CD8-positive, alpha-beta memory T cell (primary cell): ENCODE results near the gene TNFRSF8. TPM values are rescaled to one million over a fixed set of nuclear protein-coding genes. Genes with fewer than 3 reads are reported as not detected.
A peak's percentile ranks its signal among the peaks of the same experiment; 100 is the strongest.

Source experiments
- CTCF ChIA-PET: fragments of 350-600 bp; sonication (Branson Sonifier 250); formaldehyde crosslinking; loops from one replicate; lab custom pipeline; 2021; ENCODE audit warnings: antibody characterized with exemption; lab: Charles Lee
- POLR2A ChIA-PET: fragments of 350-600 bp; sonication (Branson Sonifier 250); formaldehyde crosslinking; loops from one replicate; lab custom pipeline; 2021; ENCODE audit warnings: antibody characterized with exemption; lab: Charles Lee
- DNase-seq, 5 donors: peaks; one replicate each; pipeline versions ENCODE4 v3.0.0 to v3.0.0-alpha.2; 2020 to 2022; ENCODE audit warnings: mixed read lengths in 1 of 5
- H3K27ac ChIP-seq: one replicate; pipeline ENCODE4 v1.7.0; 2013; ENCODE audit warnings: low read depth, mild to moderate bottlenecking, low read length, moderate library complexity
- H3K27me3 ChIP-seq: 2 replicates; pipeline ENCODE4 v1.7.0; 2013; ENCODE audit warnings: low read length, mild to moderate bottlenecking; ENCODE audit not compliant: insufficient read depth, poor library complexity, severe bottlenecking
- H3K36me3 ChIP-seq: 2 replicates; pipeline ENCODE4 v1.7.0; 2013; ENCODE audit warnings: mild to moderate bottlenecking, low read length, moderate library complexity; ENCODE audit not compliant: insufficient read depth
- H3K4me1 ChIP-seq: 2 replicates; pipeline ENCODE4 v1.7.0; 2013; ENCODE audit warnings: mild to moderate bottlenecking, low read length, moderate library complexity; ENCODE audit not compliant: insufficient read depth
- H3K4me3 ChIP-seq: 2 replicates; pipeline ENCODE4 v1.7.0; 2013; ENCODE audit warnings: mild to moderate bottlenecking, low read length
- H3K9me3 ChIP-seq: 2 replicates; pipeline ENCODE4 v1.7.0; 2013; ENCODE audit warnings: mild to moderate bottlenecking, low read length
- H3K27ac Mint-ChIP-seq, 8 donors: one replicate each; pipeline ENCODE4 v1.8.0; 2020 to 2021; ENCODE audit warnings: mixed read lengths in 8 of 8, mild to moderate bottlenecking in 6 of 8, inconsistent platforms in 3 of 8, moderate library complexity in 3 of 8
- H3K27me3 Mint-ChIP-seq, 2 donors: one replicate each; pipeline ENCODE4 v1.8.0; 2020 to 2021; ENCODE audit warnings: mixed read lengths in 2 of 2, mild to moderate bottlenecking in 1 of 2, moderate library complexity in 1 of 2
- H3K36me3 Mint-ChIP-seq, 3 donors: one replicate each; pipeline ENCODE4 v1.8.0; 2020 to 2021; ENCODE audit warnings: mixed read lengths in 3 of 3, inconsistent platforms in 1 of 3, mild to moderate bottlenecking in 1 of 3
- H3K4me1 Mint-ChIP-seq, 3 donors: one replicate each; pipeline ENCODE4 v1.8.0; 2020 to 2021; ENCODE audit warnings: mixed read lengths in 3 of 3, inconsistent platforms in 1 of 3, mild to moderate bottlenecking in 1 of 3
- H3K4me3 Mint-ChIP-seq, 7 donors: one replicate each; pipeline ENCODE4 v1.8.0; 2020 to 2021; ENCODE audit warnings: mixed read lengths in 7 of 7, mild to moderate bottlenecking in 6 of 7, moderate library complexity in 4 of 7, inconsistent platforms in 2 of 7
- H3K9me3 Mint-ChIP-seq, 5 donors: one replicate each; pipeline ENCODE4 v1.8.0; 2020 to 2022; ENCODE audit warnings: mixed read lengths in 5 of 5, mild to moderate bottlenecking in 3 of 5, moderate library complexity in 2 of 5, inconsistent platforms in 1 of 5
- polyA plus RNA-seq: library from polyadenylated mRNA; unstranded; fragments of 300-500 nt; fragmentation: Illumina TruSeq; gene quantifications from one replicate; pipeline ENCODE4 v1.2.3, GENCODE V29; 2021
- total RNA-seq, 2 experiments: library from RNA; stranded (reverse); gene quantifications; one replicate each; pipeline ENCODE4 v1.2.3, GENCODE V29; 2021

TNFRSF8 gene
- total and polyA plus RNA-seq, 3 experiments from 2014 or later: 1.5 to 1.9 TPM; not detected in 1

- H3K27me3 ChIP-seq: no peaks in the 10 kb centered on the region
- H3K27ac ChIP-seq: no peak overlapping the region
- ChIA-PET POLR2A (no interaction called here), CTCF (interaction anchor here (1.4 to 7.2 kb wide), 4 partner anchors 14 to 58 kb away, joined by 3 to 50 read pairs (median 4); no protein-coding TSS in a partner anchor)
- Mint-ChIP-seq H3K27me3 (peaks cover 0 to 4% of the 10 kb centered on the region in 2 donors), H3K27ac (peak overlapping the region in 7 of 8 donors; percentile 85 to 100 (median 93)), H3K4me3 (peak overlapping the region in 1 of 7 donors; percentile 70), H3K36me3 (peaks cover 0 to 40% (median 0%) of the 10 kb centered on the region in 3 donors), H3K4me1 (peaks cover 80 to 94% (median 82%) of the 10 kb centered on the region in 3 donors), H3K9me3 (no peaks in the 10 kb centered on the region)
- peaks cover 74% of the 10 kb centered on the region for H3K4me1 ChIP-seq
- no peaks in the 10 kb centered on the region for H3K36me3 ChIP-seq
- H3K9me3 ChIP-seq: no peaks in the 10 kb centered on the region
- no peak overlapping the region for H3K4me3 ChIP-seq
- DNase-seq: no peak
Measured at GRCh38 chr1:12181568-12181967, 118.5 kb downstream of the TNFRSF8 start.

GRCh38 chr1:12182410-12182984, 119.4 kb downstream of the TNFRSF8 start:
- Histone ChIP-seq H3K27ac (no peak overlapping the region), H3K27me3 (no peaks in the 10 kb centered on the region), H3K9me3 (no peaks in the 10 kb centered on the region), H3K36me3 (no peaks in the 10 kb centered on the region), H3K4me3 (no peak overlapping the region), H3K4me1 (peaks cover 67% of the 10 kb centered on the region)
- ChIA-PET CTCF (interaction anchor here (1.4 to 7.2 kb wide), 4 partner anchors 26 to 59 kb away, joined by 4 to 50 read pairs (median 6); no protein-coding TSS in a partner anchor), POLR2A (interaction anchor here (0.9 kb wide), 1 partner anchor 9 kb away, joined by 3 read pairs; no protein-coding TSS in a partner anchor)
- no peak for DNase-seq
- Mint-ChIP-seq H3K36me3 (peaks cover 0 to 44% (median 0%) of the 10 kb centered on the region in 3 donors), H3K9me3 (no peaks in the 10 kb centered on the region), H3K27ac (peak overlapping the region; percentile 78 to 100 (median 92)), H3K4me1 (peaks cover 78 to 93% (median 81%) of the 10 kb centered on the region in 3 donors), H3K27me3 (peaks cover 0 to 4% of the 10 kb centered on the region in 2 donors), H3K4me3 (peak overlapping the region in 2 of 7 donors; percentile 28 to 57)

GRCh38 chr1:12183095-12183794, 120.1 kb downstream of the TNFRSF8 start:
- Histone ChIP-seq H3K4me1 (peaks cover 60% of the 10 kb centered on the region), H3K27me3 (no peaks in the 10 kb centered on the region), H3K9me3 (no peaks in the 10 kb centered on the region), H3K4me3 (no peak overlapping the region), H3K27ac (no peak overlapping the region), H3K36me3 (no peaks in the 10 kb centered on the region)
- Mint-ChIP-seq H3K36me3 (peaks cover 0 to 49% (median 0%) of the 10 kb centered on the region in 3 donors), H3K27ac (peak overlapping the region; percentile 78 to 100 (median 90)), H3K4me3 (no peak overlapping the region), H3K4me1 (peaks cover 75 to 93% (median 80%) of the 10 kb centered on the region in 3 donors), H3K9me3 (no peaks in the 10 kb centered on the region), H3K27me3 (peaks cover 0 to 4% of the 10 kb centered on the region in 2 donors)
- POLR2A ChIA-PET: interaction anchor here (0.5 to 0.9 kb wide), 3 partner anchors 10 to 34 kb away, joined by 3 read pairs; no protein-coding TSS in a partner anchor
- CTCF ChIA-PET: interaction anchor here (0.5 to 7.2 kb wide), 6 partner anchors 25 to 60 kb away, joined by 3 to 50 read pairs (median 4); no protein-coding TSS in a partner anchor
- no peak for DNase-seq

- H3K4me1 ChIP-seq: peaks cover 51% of the 10 kb centered on the region
- peaks cover 0 to 54% (median under 1%) of the 10 kb centered on the region in 3 donors for H3K36me3 Mint-ChIP-seq
- H3K36me3 ChIP-seq: peaks cover 4% of the 10 kb centered on the region
- H3K4me3 Mint-ChIP-seq: no peak overlapping the region
- H3K27ac Mint-ChIP-seq: peak overlapping the region; percentile 68 to 99 (median 90)
- H3K4me3 ChIP-seq: no peak overlapping the region
- ChIA-PET CTCF (interaction anchor here (1.0 to 7.2 kb wide), 2 partner anchors 24 to 61 kb away, joined by 3 to 50 read pairs; no protein-coding TSS in a partner anchor), POLR2A (no interaction called here)
- H3K27ac ChIP-seq: peak overlapping the region; percentile 14
- H3K9me3 Mint-ChIP-seq: no peaks in the 10 kb centered on the region
- peaks cover 67 to 93% (median 73%) of the 10 kb centered on the region in 3 donors for H3K4me1 Mint-ChIP-seq
- no peaks in the 10 kb centered on the region for H3K9me3 ChIP-seq
- no peak for DNase-seq
- H3K27me3 Mint-ChIP-seq: peaks cover 0 to 3% of the 10 kb centered on the region in 2 donors
- no peaks in the 10 kb centered on the region for H3K27me3 ChIP-seq
Measured at GRCh38 chr1:12184008-12184681, 121.0 kb downstream of the TNFRSF8 start.

- peaks cover 66 to 93% (median 74%) of the 10 kb centered on the region in 3 donors for H3K4me1 Mint-ChIP-seq
- H3K4me3 Mint-ChIP-seq: no peak overlapping the region
- peaks cover 42% of the 10 kb centered on the region for H3K4me1 ChIP-seq
- peaks cover 0 to 53% (median 6%) of the 10 kb centered on the region in 3 donors for H3K36me3 Mint-ChIP-seq
- ChIA-PET POLR2A (no interaction called here), CTCF (interaction anchor here (0.9 to 7.2 kb wide), 2 partner anchors 62 to 67 kb away, joined by 4 to 50 read pairs; no protein-coding TSS in a partner anchor)
- no peak overlapping the region for H3K4me3 ChIP-seq
- H3K27ac ChIP-seq: no peak overlapping the region
- DNase-seq: no peak
- no peaks in the 10 kb centered on the region for H3K27me3 ChIP-seq
- H3K27ac Mint-ChIP-seq: peak overlapping the region in 7 of 8 donors; percentile 38 to 97 (median 86)
- H3K9me3 ChIP-seq: no peaks in the 10 kb centered on the region
- peaks cover 13% of the 10 kb centered on the region for H3K36me3 ChIP-seq
- H3K27me3 Mint-ChIP-seq: no peaks in the 10 kb centered on the region
- H3K9me3 Mint-ChIP-seq: no peaks in the 10 kb centered on the region
Measured at GRCh38 chr1:12185036-12185917, 122.2 kb downstream of the TNFRSF8 start.

DNA sequence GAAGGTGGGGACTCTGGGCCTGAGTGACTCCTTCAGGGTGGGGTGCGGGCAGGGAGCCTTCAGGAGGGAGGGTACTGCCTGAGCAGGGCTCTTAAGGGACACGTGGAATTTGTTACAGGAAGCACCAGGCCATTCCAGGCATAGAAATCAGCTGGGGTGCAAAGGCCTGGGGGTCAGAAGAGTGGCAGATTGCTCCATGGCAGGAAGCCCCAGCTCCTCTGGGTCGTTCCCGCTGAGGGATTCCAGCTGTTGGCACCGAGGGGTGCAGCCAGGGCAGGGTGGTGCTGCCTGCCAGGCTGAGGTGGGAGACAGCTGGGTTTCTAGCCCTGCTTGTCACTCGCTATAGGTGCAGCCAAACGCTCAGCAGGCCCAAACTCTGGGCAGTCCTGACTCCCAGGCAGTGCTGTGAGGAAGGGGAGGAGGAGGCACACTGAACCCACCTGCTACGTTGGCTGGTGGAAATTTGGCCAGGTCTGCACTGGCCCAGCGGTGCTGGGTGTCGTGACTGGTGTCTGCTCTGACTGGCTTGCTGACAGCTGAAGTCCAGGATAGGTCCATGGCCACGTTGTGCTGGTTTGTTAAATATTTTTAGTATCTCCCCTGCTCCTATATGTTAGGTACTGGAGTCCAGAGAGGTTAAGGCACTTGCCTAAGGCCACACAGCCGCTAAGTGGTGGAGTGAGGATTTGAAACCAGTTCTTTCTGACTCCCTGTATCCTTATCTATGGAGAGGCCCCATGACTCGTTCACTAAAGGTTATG, 123.0 kb downstream of the TNFRSF8 start:
- no peaks in the 10 kb centered on the region for H3K27me3 Mint-ChIP-seq
- H3K4me3 ChIP-seq: no peak overlapping the region
- CTCF ChIA-PET: interaction anchor here (0.9 to 7.2 kb wide), 3 partner anchors 23 to 68 kb away, joined by 4 to 50 read pairs (median 6); no protein-coding TSS in a partner anchor
- peaks cover 59 to 92% (median 69%) of the 10 kb centered on the region in 3 donors for H3K4me1 Mint-ChIP-seq
- no peak overlapping the region for H3K27ac ChIP-seq
- peak overlapping the region; percentile 9 to 95 (median 88) for H3K27ac Mint-ChIP-seq
- no peaks in the 10 kb centered on the region for H3K9me3 ChIP-seq
- no peak overlapping the region for H3K4me3 Mint-ChIP-seq
- no peaks in the 10 kb centered on the region for H3K9me3 Mint-ChIP-seq
- DNase-seq: no peak
- H3K36me3 ChIP-seq: peaks cover 21% of the 10 kb centered on the region
- no peaks in the 10 kb centered on the region for H3K27me3 ChIP-seq
- POLR2A ChIA-PET: no interaction called here
- peaks cover 38% of the 10 kb centered on the region for H3K4me1 ChIP-seq
- peaks cover 0 to 56% (median 7%) of the 10 kb centered on the region in 3 donors for H3K36me3 Mint-ChIP-seq
